Pancreas (tissue), 10 donors: ENCODE measurements around the gene ZNF536. TPM values are rescaled to one million over a fixed set of nuclear protein-coding genes. Genes with fewer than 3 reads are reported as not detected.
"Not testable (repeated sequence)": the region's sequence is repeated elsewhere in the genome, so short reads cannot be mapped to it uniquely, and the experiment has no call there.

Source experiments
- ATAC-seq, 4 donors: fragments of 200-7000 bp; cut with Tn5 transposase; one replicate each; pipeline versions ENCODE4 v1.8.0 to v1.9.1; 2020; ENCODE audit warnings: mild to moderate bottlenecking in 4 of 4, moderate library complexity in 4 of 4
- DNase-seq, 6 donors: peaks; one replicate each; pipeline ENCODE4 v3.0.0-alpha.2; 2020
- FAIRE-seq: peaks from 2 replicates; lab custom pipeline; 2012; peaks lifted over from hg19 to GRCh38; lab: Jason Lieb, UNC
- H3K27ac ChIP-seq, 4 donors: fragments of 200-600 bp; sonication (generic); 1 replicate in 3 of 4; 2 replicates in 1 of 4; pipeline versions ENCODE4 v1.5.0 to v1.8.0; 2020
- H3K27me3 ChIP-seq, 4 donors: fragments of 200-600 bp; one replicate each; pipeline ENCODE4 v1.8.0; 2021
- H3K36me3 ChIP-seq, 3 donors: fragments of 200-600 bp; sonication (generic) in 1 of 3; one replicate each; pipeline versions ENCODE4 v1.5.0 to v1.8.0; 2020 to 2021
- H3K4me1 ChIP-seq, 3 donors: fragments of 200-600 bp; one replicate each; pipeline ENCODE4 v1.8.0; 2021
- H3K4me3 ChIP-seq, 4 donors: fragments of 200-600 bp; sonication (generic) in 2 of 4; one replicate each; pipeline versions ENCODE4 v1.5.0 to v1.8.0; 2020 to 2021
- H3K9me3 ChIP-seq, 4 donors: fragments of 200-600 bp; one replicate each; pipeline ENCODE4 v1.8.0; 2021
- CTCF ChIP-seq, 4 donors: fragments of 200-600 bp; sonication (generic) in 3 of 4; IDR thresholded peaks; one replicate each; pipeline versions ENCODE4 v1.5.0 to v1.8.0; 2021; ENCODE audit warnings: antibody characterized with exemption in 4 of 4
- WGBS, 2 donors: extraction: QIAGEN DNeasy Blood & Tissue Kit; methylation state at CpG; one replicate each; pipeline ENCODE4 v1.1.7; 2013; 5-methylcytosine and 5-hydroxymethylcytosine counted together
- intact Hi-C, 3 donors: fragments of 100-400 bp; cut with DNase I; formaldehyde crosslinking; loops; one replicate each; pipeline versions ENCODE4 v1.11.1 to v1.14.2; 2022
- polyA plus RNA-seq, 2 donors: library from polyadenylated mRNA; stranded (reverse); fragments of 200-250 nt; gene quantifications; one replicate each; pipeline ENCODE4 v1.2.3, GENCODE V29; 2013
- total RNA-seq, 6 donors: library from RNA; stranded (reverse); fragmentation: NEBNext Ultra II Directional in 4 of 6; extraction: Animal tissue kit (Norgen Biotek cat#: 25700) in 4 of 6; gene quantifications; one replicate each; pipeline versions ENCODE4 v1.2.1 to v1.2.4, GENCODE V29; 2021 to 2023
- donor health status: healthy with polysubstance abuse.
- donor health status: DM: no; HTN: no; CAD: no; lungs with moderate emphysema.
- donor health status: DM: no; HTN: no; CAD: no.
- donor health status: control.
- donor health status: control.
- donor health status: Bipolar disorder and iron deficiency.
- donor health status: DM: yes; HTN: yes; CAD: no.
- donor health status: DM: no; HTN: no; CAD: no.
- donor health status: DM: no; HTN: no; CAD: no.
- donor health status: DM: yes; HTN: yes; CAD: no.

ZNF536 gene
- total and polyA plus RNA-seq, 8 donors: 0.06 to 1.7 (median 0.13) TPM

DNA sequence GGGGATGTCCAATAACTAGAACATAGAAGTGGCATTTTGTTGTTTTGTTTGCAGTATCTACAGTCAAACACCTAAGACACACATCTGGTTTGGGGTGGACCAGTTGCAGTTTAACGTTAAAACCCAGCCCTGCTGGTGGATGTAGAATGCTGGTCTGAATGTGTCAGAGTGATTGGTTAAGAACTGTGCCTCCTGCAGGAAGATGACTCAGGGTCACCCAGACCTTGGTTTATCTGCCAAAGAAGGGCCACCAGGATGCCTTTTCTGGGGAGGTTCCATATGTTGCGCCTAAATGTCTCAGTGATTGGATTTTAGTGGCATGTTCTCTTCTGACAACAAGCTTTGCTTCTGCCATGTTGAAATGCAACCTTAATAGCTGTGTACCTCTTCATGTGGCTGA lies 23.1 kb downstream of the ZNF536 start:
- intact Hi-C loops: no loop called here

GRCh38 chr19:30398539-30398938 lies 26.4 kb downstream of the ZNF536 start:
- not testable (repeated sequence) for ATAC-seq, FAIRE-seq

More for the DNA sequence above, 23.1 kb downstream of the ZNF536 start:
- Histone ChIP-seq H3K9me3 (no peaks in the 10 kb centered on the region), H3K4me3 (no peak overlapping the region), H3K27ac (no peak overlapping the region), H3K36me3 (no peaks in the 10 kb centered on the region), H3K4me1 (no peaks in the 10 kb centered on the region), H3K27me3 (peaks cover 0 to 9% (median 0%) of the 10 kb centered on the region in 4 donors)
- FAIRE-seq: no peak
- 62 to 73% methylated on average over 2 of the region's 2 CpGs for WGBS, 2 donors
- no peak for ATAC-seq
- DNase-seq: no peak
- TF ChIP-seq CTCF (IDR thresholded peaks at IDR 0.05): no peak

DNA sequence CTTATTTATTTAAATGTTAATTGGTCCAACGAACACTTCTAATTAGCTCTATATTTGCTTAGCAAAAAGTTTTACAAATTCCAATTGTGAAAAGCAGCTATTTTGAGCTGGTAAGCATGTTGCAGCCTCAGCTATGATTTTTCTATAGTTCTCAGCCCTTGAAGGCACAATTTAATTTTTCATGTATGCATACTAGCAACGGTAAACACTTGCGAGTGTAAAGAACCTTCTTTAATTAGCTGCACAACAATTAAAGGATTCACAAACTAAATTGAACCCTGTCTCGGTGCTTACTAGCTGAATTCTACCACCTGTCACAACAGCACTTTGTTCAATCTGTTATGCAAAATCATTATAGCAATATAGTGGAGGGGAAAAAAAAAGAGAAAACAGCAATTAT lies 29.8 kb downstream of the ZNF536 start:
- DNase-seq (no peak), FAIRE-seq (no peak), ATAC-seq (no peak)
- WGBS, 2 donors: 65 to 73% methylated on average over 4 of the region's 4 CpGs
- Histone ChIP-seq H3K4me3 (no peak overlapping the region), H3K27ac (no peak overlapping the region), H3K36me3 (no peaks in the 10 kb centered on the region), H3K9me3 (no peaks in the 10 kb centered on the region), H3K27me3 (no peaks in the 10 kb centered on the region), H3K4me1 (no peaks in the 10 kb centered on the region)
- intact Hi-C loops: no loop called here
- TF ChIP-seq CTCF (IDR thresholded peaks at IDR 0.05): no peak

More at GRCh38 chr19:30398539-30398938, 26.4 kb downstream of the ZNF536 start:
- DNase-seq, H3K36me3 ChIP-seq, H3K27ac ChIP-seq, H3K4me3 ChIP-seq, H3K9me3 ChIP-seq, H3K27me3 ChIP-seq, H3K4me1 ChIP-seq, intact Hi-C loops: not testable (repeated sequence)
- 79 to 84% methylated on average over 3 of the region's 3 CpGs for WGBS, 2 donors

DNA sequence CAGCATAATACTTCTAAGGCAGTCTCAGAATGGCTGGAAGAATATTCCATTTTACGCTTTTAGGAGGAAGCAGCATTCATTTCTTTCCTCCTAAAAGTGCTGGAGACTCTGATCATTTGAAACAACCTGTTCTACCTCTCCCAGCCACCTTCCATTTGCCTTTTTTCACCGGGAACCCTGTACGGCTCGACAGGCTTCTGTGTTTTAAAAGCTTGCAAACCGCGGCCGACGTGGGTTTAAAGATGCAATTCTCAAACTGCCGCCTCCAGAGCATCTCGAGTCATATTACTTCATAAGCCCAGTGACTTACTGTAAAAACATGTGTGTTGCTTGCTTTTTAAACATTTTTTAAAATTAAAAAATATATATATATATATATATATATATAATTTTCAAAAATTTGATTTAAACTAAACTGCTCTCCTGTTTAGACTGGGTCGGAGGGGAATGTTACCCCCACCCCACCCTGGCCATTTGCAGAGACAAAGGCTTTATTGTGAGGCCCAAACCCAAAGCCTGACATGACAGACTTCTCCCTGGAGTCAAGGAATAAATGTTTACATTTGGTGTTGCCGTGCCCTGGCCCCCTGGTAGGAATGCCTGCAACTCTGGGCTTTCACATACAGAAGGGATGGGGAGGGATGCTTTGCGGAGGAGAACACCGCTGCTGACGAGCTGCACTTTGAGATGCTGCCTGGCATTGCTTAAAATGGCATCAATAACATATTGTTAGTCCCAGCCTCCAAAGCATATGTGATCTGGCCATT lies 30.4 kb downstream of the ZNF536 start:
- H3K4me1 ChIP-seq: no peaks in the 10 kb centered on the region
- no peak overlapping the region for H3K27ac ChIP-seq
- intact Hi-C loops: no loop called here
- H3K36me3 ChIP-seq: no peaks in the 10 kb centered on the region
- H3K9me3 ChIP-seq: no peaks in the 10 kb centered on the region
- no peak for TF ChIP-seq CTCF (IDR thresholded peaks at IDR 0.05)
- no peaks in the 10 kb centered on the region for H3K27me3 ChIP-seq
- ATAC-seq: no peak
- no peak overlapping the region for H3K4me3 ChIP-seq
- no peak for DNase-seq
- WGBS, 2 donors: 49 to 51% methylated on average over 15 of the region's 15 CpGs
- FAIRE-seq: no peak

- intact Hi-C loops: no loop called here
- WGBS, 2 donors: 51 to 67% methylated on average over 12 of the region's 12 CpGs
- no peak for FAIRE-seq
Measured at GRCh38 chr19:30403203-30403985, 31.2 kb downstream of the ZNF536 start.

More at GRCh38 chr19:30403203-30403985, 31.2 kb downstream of the ZNF536 start:
- H3K4me3 ChIP-seq: no peak overlapping the region
- DNase-seq: no peak
- H3K9me3 ChIP-seq: no peaks in the 10 kb centered on the region
- ATAC-seq: no peak
- H3K27ac ChIP-seq: no peak overlapping the region
- TF ChIP-seq CTCF (IDR thresholded peaks at IDR 0.05): no peak
- H3K4me1 ChIP-seq: no peaks in the 10 kb centered on the region
- no peaks in the 10 kb centered on the region for H3K36me3 ChIP-seq
- H3K27me3 ChIP-seq: no peaks in the 10 kb centered on the region
